ENCODE data around the gene IFRD2. TPM values are rescaled to one million over a fixed set of nuclear protein-coding genes. Genes with fewer than 3 reads are reported as not detected.
A peak's percentile ranks its signal among the peaks of the same experiment; 100 is the strongest.

Gene IFRD2
- total RNA-seq, 2 donors from 2014 or later, result 56.6 to 70.9 TPM

DNA sequence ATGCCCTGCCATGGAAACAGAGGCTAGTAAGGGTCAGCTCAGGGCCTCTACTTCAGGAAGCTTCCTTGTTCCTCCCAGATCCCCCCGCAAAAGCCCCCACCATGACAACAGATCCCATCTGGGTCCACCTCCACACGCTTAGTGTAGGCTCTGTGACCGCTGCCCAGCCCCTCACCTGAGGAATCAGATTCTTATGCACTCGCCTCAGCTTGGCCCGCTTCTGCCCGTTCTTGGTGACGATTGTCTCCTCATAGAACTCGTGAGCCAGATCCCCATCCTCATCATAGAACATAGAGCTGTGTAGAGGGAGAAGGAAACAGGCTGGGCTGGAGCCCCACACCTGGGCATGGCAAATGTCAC, 33.9 kb upstream of the IFRD2 start:
- H3K4me1 ChIP-seq (ENCODE audit: control insufficient read depth, insufficient read depth, low read length), result peaks cover 16% of the 10 kb centered on the region
- H3K27me3 ChIP-seq (ENCODE audit: control insufficient read depth, insufficient read depth, low read length, poor library complexity, severe bottlenecking), result no peaks in the 10 kb centered on the region
- H3K4me3 ChIP-seq (ENCODE audit: low read length), result no peak overlapping the region
- H3K9ac ChIP-seq (ENCODE audit: extremely low read depth, low read length, poor library complexity, severe bottlenecking), result no peak overlapping the region
- Mint-ChIP-seq H3K4me1 (peaks cover 20% of the 10 kb centered on the region), H3K36me3 (ENCODE audit: low read depth) (peaks cover 22% of the 10 kb centered on the region), H3K27me3 (ENCODE audit: insufficient read depth) (no peaks in the 10 kb centered on the region), H3K27ac (no peak overlapping the region), H3K9me3 (no peaks in the 10 kb centered on the region), H3K4me3 (peak overlapping the region; percentile 77)
- no peaks in the 10 kb centered on the region for H3K9me3 ChIP-seq (ENCODE audit: control insufficient read depth, low read length)
- no peak for TF ChIP-seq CTCF (conservative IDR thresholded peaks at IDR 0.05)
- peaks cover 51% of the 10 kb centered on the region for H3K36me3 ChIP-seq (ENCODE audit: control insufficient read depth, insufficient read depth, low read length)
- DNase-seq, result no peak
- 94 to 100% methylated on average over 6 to 8 of the region's 8 CpGs for WGBS, 2 experiments (ENCODE audit: insufficient coverage in 1 of 2, insufficient read length in 1 of 2)
- H3K27ac ChIP-seq (ENCODE audit: low read depth, low read length), result no peak overlapping the region

GRCh38 chr3:50325497-50326181, 33.4 kb upstream of the IFRD2 start:
- H3K4me1 ChIP-seq (ENCODE audit: control insufficient read depth, insufficient read depth, low read length), result peaks cover 16% of the 10 kb centered on the region
- Mint-ChIP-seq H3K4me1 (peaks cover 20% of the 10 kb centered on the region), H3K36me3 (ENCODE audit: low read depth) (peaks cover 17% of the 10 kb centered on the region), H3K27me3 (ENCODE audit: insufficient read depth) (no peaks in the 10 kb centered on the region), H3K9me3 (no peaks in the 10 kb centered on the region), H3K4me3 (no peak overlapping the region), H3K27ac (no peak overlapping the region)
- no peak for TF ChIP-seq CTCF (conservative IDR thresholded peaks at IDR 0.05)
- no peaks in the 10 kb centered on the region for H3K9me3 ChIP-seq (ENCODE audit: control insufficient read depth, low read length)
- H3K27ac ChIP-seq (ENCODE audit: low read depth, low read length), result no peak overlapping the region
- H3K27me3 ChIP-seq (ENCODE audit: control insufficient read depth, insufficient read depth, low read length, poor library complexity, severe bottlenecking), result no peaks in the 10 kb centered on the region
- no peak for DNase-seq
- WGBS, 2 experiments (ENCODE audit: insufficient coverage in 1 of 2, insufficient read length in 1 of 2), result 92% methylated on average over 9 to 11 of the region's 11 CpGs
- H3K36me3 ChIP-seq (ENCODE audit: control insufficient read depth, insufficient read depth, low read length), result peaks cover 46% of the 10 kb centered on the region
- H3K9ac ChIP-seq (ENCODE audit: extremely low read depth, low read length, poor library complexity, severe bottlenecking), result no peak overlapping the region
- H3K4me3 ChIP-seq (ENCODE audit: low read length), result no peak overlapping the region

- H3K4me3 Mint-ChIP-seq, result no peak overlapping the region
- H3K4me1 Mint-ChIP-seq, result peaks cover 24% of the 10 kb centered on the region
- Histone ChIP-seq H3K9me3 (ENCODE audit: control insufficient read depth, low read length) (no peaks in the 10 kb centered on the region), H3K27ac (ENCODE audit: low read depth, low read length) (no peak overlapping the region), H3K4me1 (ENCODE audit: control insufficient read depth, insufficient read depth, low read length) (peaks cover 21% of the 10 kb centered on the region), H3K4me3 (ENCODE audit: low read length) (no peak overlapping the region), H3K36me3 (ENCODE audit: control insufficient read depth, insufficient read depth, low read length) (peaks cover 42% of the 10 kb centered on the region), H3K9ac (ENCODE audit: extremely low read depth, low read length, poor library complexity, severe bottlenecking) (no peak overlapping the region), H3K27me3 (ENCODE audit: control insufficient read depth, insufficient read depth, low read length, poor library complexity, severe bottlenecking) (no peaks in the 10 kb centered on the region)
- no peak for DNase-seq
- H3K27ac Mint-ChIP-seq, result peak overlapping the region; percentile 48
- H3K27me3 Mint-ChIP-seq (ENCODE audit: insufficient read depth), result no peaks in the 10 kb centered on the region
- peaks cover 13% of the 10 kb centered on the region for H3K36me3 Mint-ChIP-seq (ENCODE audit: low read depth)
- no peaks in the 10 kb centered on the region for H3K9me3 Mint-ChIP-seq
- TF ChIP-seq CTCF (conservative IDR thresholded peaks at IDR 0.05), result no peak
- 80 to 92% methylated on average over 1 to 2 of the region's 2 CpGs for WGBS, 2 experiments (ENCODE audit: insufficient coverage in 1 of 2, insufficient read length in 1 of 2)
Measured at GRCh38 chr3:50325113-50325480, 32.9 kb upstream of the IFRD2 start.
